Neural progenitor cell (in vitro differentiated cells): ENCODE data around the gene CAP1. TPM values are rescaled to one million over a fixed set of nuclear protein-coding genes. Genes with fewer than 3 reads are reported as not detected.
"Not testable (repeated sequence)": the region's sequence is repeated elsewhere in the genome, so short reads cannot be mapped to it uniquely, and the experiment has no call there.

Source experiments
- DNase-seq: peaks from one replicate; pipeline ENCODE4 v3.0.0-alpha.2; 2016; ENCODE audit warnings: low spot score
- H2AFZ ChIP-seq: fragments of 200-600 bp; sonication (generic); replicated peaks from 2 replicates; pipeline ENCODE4 v1.6.1; 2016; ENCODE audit warnings: antibody characterized with exemption
- H3F3A ChIP-seq: fragments of 200-600 bp; sonication (generic); 2 replicates; pipeline ENCODE4 v1.6.1; 2016; ENCODE audit warnings: antibody characterized with exemption, low read depth
- H3K27ac ChIP-seq: fragments of 200-600 bp; sonication (generic); 2 replicates; pipeline ENCODE4 v1.5.1; 2016; ENCODE audit warnings: mild to moderate bottlenecking
- H3K27me3 ChIP-seq: fragments of 200-600 bp; sonication (generic); 2 replicates; pipeline ENCODE4 v1.6.1; 2016; ENCODE audit warnings: mild to moderate bottlenecking, moderate library complexity
- H3K36me3 ChIP-seq: fragments of 200-600 bp; sonication (generic); 2 replicates; pipeline ENCODE4 v1.5.1; 2016
- H3K4me1 ChIP-seq: fragments of 200-600 bp; sonication (generic); 2 replicates; pipeline ENCODE4 v1.6.1; 2016; ENCODE audit warnings: mixed run types
- H3K4me2 ChIP-seq: fragments of 200-600 bp; sonication (generic); 2 replicates; pipeline ENCODE4 v1.6.1; 2016
- H3K4me3 ChIP-seq: fragments of 200-600 bp; sonication (generic); 2 replicates; pipeline ENCODE4 v1.5.1; 2016
- H3K79me2 ChIP-seq: fragments of 200-600 bp; sonication (generic); 2 replicates; pipeline ENCODE4 v1.6.1; 2016; ENCODE audit warnings: low read depth
- H3K9ac ChIP-seq: fragments of 200-600 bp; sonication (generic); 2 replicates; pipeline ENCODE4 v1.6.1; 2016
- H3K9me3 ChIP-seq: fragments of 200-600 bp; sonication (generic); 2 replicates; pipeline ENCODE4 v1.5.1; 2016; ENCODE audit warnings: low read depth
- H4K20me1 ChIP-seq: fragments of 200-600 bp; sonication (generic); 2 replicates; pipeline ENCODE4 v1.6.1; 2016; ENCODE audit warnings: low read depth
- H3K27ac Mint-ChIP-seq: 3 replicates; pipeline ENCODE4 v1.8.0; 2021; ENCODE audit warnings: mixed read lengths
- H3K27me3 Mint-ChIP-seq: 2 replicates; pipeline ENCODE4 v1.8.0; 2022; ENCODE audit warnings: low read depth, mild to moderate bottlenecking, inconsistent platforms, moderate library complexity, mixed read lengths; ENCODE audit not compliant: insufficient read depth
- H3K36me3 Mint-ChIP-seq: 3 replicates; pipeline ENCODE4 v1.8.0; 2021; ENCODE audit warnings: mixed read lengths
- H3K4me1 Mint-ChIP-seq: 3 replicates; pipeline ENCODE4 v1.8.0; 2021; ENCODE audit warnings: mixed read lengths
- H3K4me3 Mint-ChIP-seq: 3 replicates; pipeline ENCODE4 v1.8.0; 2021; ENCODE audit warnings: mild to moderate bottlenecking, moderate library complexity, mixed read lengths
- H3K9me3 Mint-ChIP-seq: 3 replicates; pipeline ENCODE4 v1.8.0; 2020; ENCODE audit warnings: mixed read lengths
- CTCF ChIP-seq: fragments of 200-600 bp; sonication (generic); IDR thresholded peaks from 2 replicates; pipeline ENCODE4 v1.5.1; 2017; ENCODE audit warnings: antibody characterized with exemption, mild to moderate bottlenecking
- EZH2 ChIP-seq: fragments of 200-600 bp; sonication (generic); IDR thresholded peaks from 2 replicates; pipeline ENCODE4 v1.6.1; 2017; ENCODE audit warnings: antibody characterized with exemption, mild to moderate bottlenecking, moderate library complexity
- EZH2phosphoT487 ChIP-seq: fragments of 200-600 bp; sonication (generic); IDR thresholded peaks from 2 replicates; pipeline ENCODE4 v1.6.1; 2017; ENCODE audit warnings: antibody characterized with exemption
- total RNA-seq: library from RNA; depleted of rRNA; stranded (reverse); fragments of >200 nt; gene quantifications from 2 replicates; pipeline ENCODE4 v1.2.3, GENCODE V29; 2015; ENCODE audit warnings: low replicate concordance

Gene CAP1
- total RNA-seq, 1 donor from 2014 or later = 150 TPM

DNA sequence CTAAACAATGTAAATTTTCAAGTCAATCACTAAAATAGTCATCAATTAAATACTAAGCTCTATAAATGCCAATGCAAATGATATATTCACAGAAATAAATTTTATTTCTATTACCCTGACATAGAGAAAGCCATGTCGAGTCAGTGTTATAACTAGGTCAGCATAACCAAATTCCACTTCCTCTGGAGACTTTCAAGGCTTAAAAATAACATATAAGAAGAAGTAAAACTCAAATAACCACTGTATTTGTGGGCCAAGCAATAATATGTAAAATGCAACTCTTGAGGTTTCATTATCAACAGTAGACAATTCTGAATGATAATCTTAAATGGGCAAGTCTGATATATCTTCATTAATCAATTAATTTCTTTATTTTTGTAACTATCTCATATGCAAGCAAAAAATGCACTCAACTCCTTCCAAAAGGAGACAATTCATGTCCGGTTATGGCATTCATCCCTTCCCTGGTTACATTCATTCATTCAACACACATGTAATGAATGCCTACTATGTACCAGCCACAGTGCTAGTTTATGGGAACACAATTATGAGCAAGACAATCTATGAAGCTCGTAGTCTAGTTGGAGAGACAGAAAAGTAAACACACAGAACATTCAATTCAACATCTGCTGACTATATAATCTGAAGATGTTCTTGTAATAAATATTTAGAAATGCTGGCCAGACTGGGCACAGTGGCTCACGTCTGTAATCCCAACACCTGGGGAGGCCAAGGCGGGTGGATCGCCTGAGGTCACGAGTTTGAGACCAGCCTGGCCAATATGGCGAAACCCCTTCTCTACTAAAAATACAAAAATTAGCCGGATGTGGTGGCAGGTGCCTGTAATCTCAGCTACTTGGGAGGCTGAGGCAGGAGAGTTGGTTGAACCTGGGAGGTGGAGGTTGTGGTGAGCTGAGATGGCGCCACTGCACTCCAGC, 37.1 kb upstream of the CAP1 start:
- Histone ChIP-seq H3K9ac (no peak overlapping the region), H3K27me3 (no peaks in the 10 kb centered on the region), H3K27ac (no peak overlapping the region), H3F3A (no peaks in the 10 kb centered on the region), H3K79me2 (no peaks in the 10 kb centered on the region), H3K36me3 (no peaks in the 10 kb centered on the region), H3K4me2 (no peak overlapping the region), H4K20me1 (no peaks in the 10 kb centered on the region), H3K9me3 (no peaks in the 10 kb centered on the region), H3K4me1 (no peaks in the 10 kb centered on the region), H2AFZ (no peak overlapping the region), H3K4me3 (no peak overlapping the region)
- TF ChIP-seq EZH2 (no peak), CTCF (no peak), EZH2phosphoT487 (no peak)
- no peak for DNase-seq
- Mint-ChIP-seq H3K27me3 (peaks cover 7% of the 10 kb centered on the region), H3K4me1 (peaks cover 17% of the 10 kb centered on the region), H3K9me3 (peaks cover 13% of the 10 kb centered on the region), H3K27ac (peak overlapping the region; percentile 67), H3K4me3 (no peak overlapping the region), H3K36me3 (peaks cover 5% of the 10 kb centered on the region)

- Mint-ChIP-seq H3K4me1 (peaks cover 17% of the 10 kb centered on the region), H3K27ac (peak overlapping the region; percentile 89), H3K4me3 (peak overlapping the region; percentile 56), H3K9me3 (peaks cover 9% of the 10 kb centered on the region), H3K36me3 (peaks cover 5% of the 10 kb centered on the region), H3K27me3 (peaks cover 6% of the 10 kb centered on the region)
- no peak for DNase-seq
- Histone ChIP-seq H3F3A (no peaks in the 10 kb centered on the region), H3K4me2 (no peak overlapping the region), H3K79me2 (no peaks in the 10 kb centered on the region), H3K27me3 (no peaks in the 10 kb centered on the region), H3K4me1 (no peaks in the 10 kb centered on the region), H3K9me3 (no peaks in the 10 kb centered on the region), H3K4me3 (no peak overlapping the region), H3K9ac (no peak overlapping the region), H4K20me1 (no peaks in the 10 kb centered on the region), H3K36me3 (no peaks in the 10 kb centered on the region), H2AFZ (no peak overlapping the region), H3K27ac (no peak overlapping the region)
- TF ChIP-seq CTCF = no peak
- TF ChIP-seq EZH2phosphoT487 = no peak
- no peak for TF ChIP-seq EZH2
Measured at GRCh38 chr1:40004857-40005256, 35.7 kb upstream of the CAP1 start.

DNA sequence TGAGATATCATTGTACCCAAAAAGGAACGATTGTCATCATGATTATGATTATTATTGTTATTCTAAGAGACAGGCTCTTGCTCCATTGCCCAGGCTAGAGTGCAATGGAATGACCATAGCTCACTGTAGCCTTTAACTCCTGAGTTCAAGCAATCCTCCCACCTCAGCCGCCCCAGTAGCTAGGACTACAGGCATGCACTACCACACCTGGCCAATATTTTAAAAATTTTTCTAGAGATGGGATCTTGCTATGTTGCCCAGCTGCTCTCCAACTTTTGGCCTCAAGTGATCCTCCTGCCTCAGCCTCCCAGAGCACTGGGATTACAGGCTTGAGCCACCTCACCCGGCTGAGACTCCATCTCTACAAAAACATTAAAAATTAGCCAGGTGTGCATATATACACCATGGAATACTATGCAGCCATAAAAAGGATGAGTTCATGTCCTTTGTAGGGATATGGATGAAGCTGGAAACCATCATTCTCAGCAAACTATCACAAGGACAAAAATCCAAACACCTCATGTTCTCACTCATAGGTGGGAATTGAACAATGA, 33.0 kb upstream of the CAP1 start:
- H3K27ac Mint-ChIP-seq, H3F3A ChIP-seq, H3K4me1 ChIP-seq, H3K27ac ChIP-seq, H3K27me3 Mint-ChIP-seq, H3K4me2 ChIP-seq, H3K4me3 ChIP-seq, H3K36me3 ChIP-seq, H2AFZ ChIP-seq, H3K36me3 Mint-ChIP-seq, DNase-seq, H3K4me3 Mint-ChIP-seq, H3K9me3 Mint-ChIP-seq, H3K27me3 ChIP-seq, H3K79me2 ChIP-seq, H3K9ac ChIP-seq, H3K9me3 ChIP-seq, H4K20me1 ChIP-seq: not testable (repeated sequence)
- peaks cover 17% of the 10 kb centered on the region for H3K4me1 Mint-ChIP-seq

GRCh38 chr1:40011198-40011597, 29.3 kb upstream of the CAP1 start:
- Mint-ChIP-seq H3K9me3 (no peaks in the 10 kb centered on the region), H3K4me3 (no peak overlapping the region), H3K27ac (no peak overlapping the region), H3K27me3 (peaks cover 6% of the 10 kb centered on the region), H3K36me3 (no peaks in the 10 kb centered on the region), H3K4me1 (no peaks in the 10 kb centered on the region)
- Histone ChIP-seq H3K4me3 (no peak overlapping the region), H3K4me1 (no peaks in the 10 kb centered on the region), H3K36me3 (no peaks in the 10 kb centered on the region), H3F3A (no peaks in the 10 kb centered on the region), H3K9ac (no peak overlapping the region), H3K9me3 (no peaks in the 10 kb centered on the region), H3K27ac (no peak overlapping the region), H3K4me2 (no peak overlapping the region), H2AFZ (no peak overlapping the region), H3K27me3 (no peaks in the 10 kb centered on the region), H3K79me2 (no peaks in the 10 kb centered on the region), H4K20me1 (no peaks in the 10 kb centered on the region)
- DNase-seq = no peak
- no peak for TF ChIP-seq EZH2
